ENCODE data around the gene RNU6-9.
A peak's percentile ranks its signal among the peaks of the same experiment; 100 is the strongest.

The RNU6-9 gene

DNA sequence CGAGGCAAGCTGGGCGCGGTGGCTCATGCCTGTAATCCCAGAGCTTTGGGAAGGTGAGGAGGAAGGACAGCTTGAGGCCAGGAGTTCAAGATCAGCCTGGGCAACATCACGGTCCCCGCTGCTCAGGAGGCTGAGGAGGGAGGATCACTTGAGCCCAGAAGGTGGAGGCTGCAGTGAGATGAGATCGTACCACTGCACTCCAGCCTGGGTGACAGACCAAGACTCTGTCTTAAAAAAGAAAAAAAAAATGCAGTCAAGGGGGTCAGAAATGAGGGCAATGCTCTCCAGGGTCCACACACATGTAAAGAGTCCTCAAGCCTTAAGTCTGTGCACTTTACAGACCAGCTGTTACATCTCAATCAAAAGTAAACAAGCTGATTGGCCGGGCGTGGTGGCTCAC lies 11.3 kb downstream of the RNU6-9 start:
- 100% methylated on average over 8 of the region's 8 CpGs for WGBS (ENCODE audit: insufficient coverage)

DNA sequence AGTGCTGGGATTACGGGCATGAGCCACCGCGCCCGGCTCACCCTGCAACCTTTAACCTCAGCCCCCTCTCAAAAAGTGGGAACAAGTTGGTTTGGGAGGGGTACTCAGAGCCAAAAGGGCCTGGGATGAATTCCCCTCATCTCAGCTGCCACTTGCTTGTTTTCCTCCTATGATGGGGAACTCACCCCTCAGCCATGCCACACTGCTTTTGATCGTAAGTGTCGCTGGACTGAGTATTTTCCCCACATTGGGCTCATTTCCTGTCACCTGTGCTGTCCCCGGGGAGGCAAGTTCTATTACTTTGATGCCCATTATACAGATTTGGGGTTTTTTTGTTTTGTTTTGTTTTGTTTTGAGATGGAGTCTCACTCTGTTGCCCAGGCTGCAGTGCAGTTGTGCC lies 13.2 kb downstream of the RNU6-9 start:
- Histone ChIP-seq H3K9me3 (ENCODE audit: control extremely low read depth in 1 of 5, control insufficient read depth in 4 of 5, insufficient read depth in 2 of 5, low read depth in 1 of 5, low read length in 4 of 5) (no peaks in the 10 kb centered on the region), H3K4me1 (ENCODE audit: control extremely low read depth in 1 of 4, control insufficient read depth in 4 of 4, insufficient read depth in 4 of 4, low read length in 3 of 4) (peaks cover 10 to 52% (median 48%) of the 10 kb centered on the region in 4 experiments), H3K27me3 (replicated peaks in 2 of 5; ENCODE audit: control insufficient read depth in 4 of 5, insufficient read depth in 5 of 5, low read length in 4 of 5) (no peaks in the 10 kb centered on the region), H3K4me3 (ENCODE audit: control insufficient read depth in 1 of 7, extremely low read depth in 1 of 7, insufficient read depth in 4 of 7, low read depth in 2 of 7, low read length in 6 of 7) (peak overlapping the region in 1 of 7 experiments; percentile 4), H3K27ac (ENCODE audit: insufficient read depth in 1 of 2, low read depth in 1 of 2, low read length in 2 of 2, poor library complexity in 1 of 2, severe bottlenecking in 2 of 2) (peak overlapping the region in 1 of 2 experiments; percentile 96), H3K36me3 (ENCODE audit: control insufficient read depth in 4 of 4, insufficient read depth in 4 of 4, low read length in 3 of 4) (peaks cover 3 to 15% (median 5%) of the 10 kb centered on the region in 4 experiments)
- CTCF ChIA-PET: interaction anchor here (0.9 to 2.7 kb wide), 6 partner anchors 10 to 43 kb away, joined by 3 to 15 read pairs (median 5); partner anchors contain the start of genes MED16 and RNU6-9
- POLR2A ChIA-PET: interaction anchor here (0.8 to 3.1 kb wide), 4 partner anchors 10 to 35 kb away, joined by 3 to 20 read pairs (median 4); partner anchors contain the start of genes MED16 and RNU6-9
- 95% methylated on average over 4 of the region's 7 CpGs for WGBS (ENCODE audit: insufficient coverage)
- no peak for DNase-seq

More for the DNA sequence above, 11.3 kb downstream of the RNU6-9 start:
- DNase-seq: no peak
- no peaks in the 10 kb centered on the region for H3K9me3 ChIP-seq (ENCODE audit: control extremely low read depth in 1 of 5, control insufficient read depth in 4 of 5, insufficient read depth in 2 of 5, low read depth in 1 of 5, low read length in 4 of 5)
- peaks cover 5 to 38% (median 35%) of the 10 kb centered on the region in 4 experiments for H3K4me1 ChIP-seq (ENCODE audit: control extremely low read depth in 1 of 4, control insufficient read depth in 4 of 4, insufficient read depth in 4 of 4, low read length in 3 of 4)
- CTCF ChIA-PET: interaction anchor here (1.0 kb wide), 1 partner anchor 42 kb away, joined by 3 read pairs; no protein-coding TSS in a partner anchor
- POLR2A ChIA-PET: interaction anchor here (0.6 kb wide), 1 partner anchor 9 kb away, joined by 3 read pairs; no protein-coding TSS in a partner anchor
- no peak overlapping the region for H3K27ac ChIP-seq (ENCODE audit: insufficient read depth in 1 of 2, low read depth in 1 of 2, low read length in 2 of 2, poor library complexity in 1 of 2, severe bottlenecking in 2 of 2)
- H3K27me3 ChIP-seq (replicated peaks in 2 of 5; ENCODE audit: control insufficient read depth in 4 of 5, insufficient read depth in 5 of 5, low read length in 4 of 5): no peaks in the 10 kb centered on the region
- no peak overlapping the region for H3K4me3 ChIP-seq (ENCODE audit: control insufficient read depth in 1 of 7, extremely low read depth in 1 of 7, insufficient read depth in 4 of 7, low read depth in 2 of 7, low read length in 6 of 7)
- H3K36me3 ChIP-seq (ENCODE audit: control insufficient read depth in 4 of 4, insufficient read depth in 4 of 4, low read length in 3 of 4): peaks cover 5 to 25% (median 12%) of the 10 kb centered on the region in 4 experiments

DNA sequence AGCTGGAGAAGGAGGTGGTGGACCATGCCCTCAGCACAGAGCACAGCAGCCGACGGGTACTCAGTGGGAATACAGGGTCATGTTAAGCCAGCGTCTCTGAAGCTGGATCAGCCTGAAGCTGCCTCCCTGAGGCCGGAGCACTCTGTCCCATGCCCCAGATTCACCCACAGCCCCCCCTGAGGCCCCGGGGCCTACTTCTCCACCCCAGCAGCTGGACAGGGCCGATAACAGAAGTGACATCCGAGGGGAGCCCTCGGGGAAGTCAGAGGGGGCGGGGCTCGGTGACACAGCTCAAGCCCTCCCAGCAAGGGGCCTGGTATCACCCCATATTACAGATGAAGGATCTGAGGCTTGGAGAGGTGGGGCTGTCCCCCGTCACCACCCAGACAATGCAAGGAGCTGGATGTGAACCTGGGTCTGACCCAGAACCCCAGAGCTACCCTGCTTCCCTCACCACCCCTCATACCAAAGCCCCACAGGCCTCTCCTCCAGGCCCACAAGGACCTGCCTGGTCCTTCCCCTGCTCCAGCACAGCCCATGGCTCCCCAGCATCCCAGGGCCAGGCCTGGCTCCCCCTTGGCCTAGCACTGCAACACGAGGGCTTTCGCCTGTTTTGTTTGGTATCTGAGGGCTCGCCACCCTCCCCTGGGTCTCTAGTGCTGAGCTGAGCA lies 14.0 kb downstream of the RNU6-9 start:
- POLR2A ChIA-PET: interaction anchor here (0.8 to 3.1 kb wide), 3 partner anchors 14 to 40 kb away, joined by 3 to 20 read pairs (median 4); partner anchors contain the start of genes MED16 and RNU6-9

DNA sequence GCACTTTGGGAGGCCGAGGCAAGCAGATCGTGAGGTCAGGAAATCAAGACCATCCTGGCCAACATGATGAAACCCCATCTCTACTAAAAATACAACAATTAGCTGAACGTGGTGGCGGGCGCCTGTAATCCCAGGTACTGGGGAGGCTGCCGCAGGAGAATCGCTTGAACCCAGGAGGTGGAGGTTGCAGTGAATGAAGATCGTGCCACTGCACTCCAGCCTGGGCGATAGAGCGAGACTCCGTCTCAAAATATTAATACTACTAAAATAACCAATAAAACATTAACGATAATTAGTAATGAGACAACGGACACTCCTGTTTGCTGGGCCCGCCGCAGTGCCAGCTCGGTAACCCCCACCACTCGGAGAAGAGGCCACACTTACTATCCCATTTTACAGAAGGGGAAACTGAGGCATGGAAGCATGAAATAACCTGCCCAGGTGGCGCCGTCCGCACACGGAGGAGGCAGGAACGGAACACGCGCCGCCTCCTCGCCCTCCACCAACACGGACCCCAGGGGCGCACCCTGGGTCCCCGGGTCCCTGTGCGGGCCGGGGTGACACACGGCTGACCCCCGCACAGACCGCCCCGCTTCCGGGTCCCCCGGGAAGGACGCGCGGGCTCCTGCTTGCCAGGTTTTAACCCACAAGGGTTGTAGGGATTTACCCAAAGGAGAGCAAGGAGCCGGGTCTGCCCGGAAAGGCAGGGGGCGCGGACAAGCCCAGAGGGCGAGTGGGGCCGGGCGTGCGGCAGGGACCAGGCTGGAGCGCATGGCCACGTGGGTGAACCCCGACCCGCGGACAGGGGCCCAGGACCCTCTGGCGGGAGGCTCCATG lies 18.1 kb downstream of the RNU6-9 start:
- DNase-seq: no peak
- ChIA-PET POLR2A (interaction anchor here (0.7 kb wide), 1 partner anchor 178 kb away, joined by 3 read pairs; no protein-coding TSS in a partner anchor), CTCF (interaction anchor here (0.9 kb wide), 1 partner anchor 49 kb away, joined by 4 read pairs; no protein-coding TSS in a partner anchor)
- 85% methylated on average over 40 of the region's 54 CpGs for WGBS (ENCODE audit: insufficient coverage)
- Histone ChIP-seq H3K4me1 (ENCODE audit: control extremely low read depth in 1 of 4, control insufficient read depth in 4 of 4, insufficient read depth in 4 of 4, low read length in 3 of 4) (peaks cover 10 to 56% (median 54%) of the 10 kb centered on the region in 4 experiments), H3K4me3 (ENCODE audit: control insufficient read depth in 1 of 7, extremely low read depth in 1 of 7, insufficient read depth in 4 of 7, low read depth in 2 of 7, low read length in 6 of 7) (peak overlapping the region in 6 of 7 experiments; percentile 19 to 63 (median 40)), H3K9me3 (ENCODE audit: control extremely low read depth in 1 of 5, control insufficient read depth in 4 of 5, insufficient read depth in 2 of 5, low read depth in 1 of 5, low read length in 4 of 5) (no peaks in the 10 kb centered on the region), H3K27ac (ENCODE audit: insufficient read depth in 1 of 2, low read depth in 1 of 2, low read length in 2 of 2, poor library complexity in 1 of 2, severe bottlenecking in 2 of 2) (peak overlapping the region in 1 of 2 experiments; percentile 43), H3K27me3 (replicated peaks in 2 of 5; ENCODE audit: control insufficient read depth in 4 of 5, insufficient read depth in 5 of 5, low read length in 4 of 5) (no peaks in the 10 kb centered on the region), H3K36me3 (ENCODE audit: control insufficient read depth in 4 of 4, insufficient read depth in 4 of 4, low read length in 3 of 4) (peaks cover 0 to 2% (median 0%) of the 10 kb centered on the region in 4 experiments)

More for the DNA sequence above, 14.0 kb downstream of the RNU6-9 start:
- Histone ChIP-seq H3K4me1 (ENCODE audit: control extremely low read depth in 1 of 4, control insufficient read depth in 4 of 4, insufficient read depth in 4 of 4, low read length in 3 of 4) (peaks cover 10 to 56% (median 52%) of the 10 kb centered on the region in 4 experiments), H3K27me3 (replicated peaks in 2 of 5; ENCODE audit: control insufficient read depth in 4 of 5, insufficient read depth in 5 of 5, low read length in 4 of 5) (no peaks in the 10 kb centered on the region), H3K36me3 (ENCODE audit: control insufficient read depth in 4 of 4, insufficient read depth in 4 of 4, low read length in 3 of 4) (peaks cover 0 to 9% (median 2%) of the 10 kb centered on the region in 4 experiments), H3K4me3 (ENCODE audit: control insufficient read depth in 1 of 7, extremely low read depth in 1 of 7, insufficient read depth in 4 of 7, low read depth in 2 of 7, low read length in 6 of 7) (peak overlapping the region in 4 of 7 experiments; percentile 10 to 57 (median 23)), H3K27ac (ENCODE audit: insufficient read depth in 1 of 2, low read depth in 1 of 2, low read length in 2 of 2, poor library complexity in 1 of 2, severe bottlenecking in 2 of 2) (peak overlapping the region; percentile 62 to 96), H3K9me3 (ENCODE audit: control extremely low read depth in 1 of 5, control insufficient read depth in 4 of 5, insufficient read depth in 2 of 5, low read depth in 1 of 5, low read length in 4 of 5) (no peaks in the 10 kb centered on the region)
- peak; percentile 89 to 98 (median 96) for DNase-seq
- WGBS (ENCODE audit: insufficient coverage): 38% methylated on average over 9 of the region's 14 CpGs
- CTCF ChIA-PET: interaction anchor here (0.7 to 2.7 kb wide), 7 partner anchors 9 to 138 kb away, joined by 3 to 15 read pairs (median 5); partner anchors contain the start of genes MED16 and RNU6-9

DNA sequence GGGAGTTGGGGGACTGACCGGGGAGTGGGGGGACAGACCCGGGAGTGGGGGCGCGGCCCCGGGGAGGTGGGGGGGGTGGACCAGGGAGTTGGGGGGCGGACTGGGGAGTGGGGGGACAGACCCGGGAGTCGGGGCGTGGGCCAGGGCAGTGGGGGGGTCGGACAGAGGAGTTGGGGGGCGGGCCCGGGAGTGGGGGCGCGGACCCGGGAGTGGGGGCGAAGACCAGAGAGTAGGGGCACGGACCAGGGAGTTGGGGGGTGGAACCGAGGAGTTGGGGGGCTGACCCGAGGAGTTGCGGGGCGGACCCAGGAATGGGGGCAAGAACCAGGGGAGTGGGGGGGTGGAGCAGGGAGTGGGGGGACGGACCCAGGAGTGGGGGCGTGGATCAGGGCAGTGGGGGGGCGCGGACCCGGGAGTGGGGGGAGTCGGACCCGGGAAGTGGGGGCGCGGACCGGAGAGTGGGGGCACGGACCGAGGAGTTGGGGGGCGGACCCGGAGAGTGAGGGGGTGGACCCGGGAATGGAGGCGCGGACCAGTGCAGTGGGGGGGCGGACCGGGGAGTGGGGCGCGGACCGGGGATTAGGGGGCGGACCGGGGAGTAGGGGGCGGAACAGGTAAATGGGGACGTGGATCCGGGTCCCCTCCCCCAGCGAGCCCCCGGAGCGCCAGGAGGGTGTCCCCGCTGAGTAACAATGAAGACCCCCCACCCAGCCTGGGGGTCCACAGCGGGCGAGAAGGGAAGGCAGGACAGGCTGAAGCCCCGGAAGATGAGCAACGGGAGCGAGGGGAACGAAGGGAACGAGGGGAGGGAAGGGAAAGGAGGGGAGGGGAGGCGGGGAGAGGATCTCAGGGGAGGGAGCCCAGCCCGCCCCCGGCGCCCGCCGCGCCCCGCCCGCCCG lies 19.1 kb downstream of the RNU6-9 start:
- Histone ChIP-seq H3K36me3 (ENCODE audit: control insufficient read depth in 4 of 4, insufficient read depth in 4 of 4, low read length in 3 of 4) (peaks cover 0 to 2% (median 0%) of the 10 kb centered on the region in 4 experiments), H3K27ac (ENCODE audit: insufficient read depth in 1 of 2, low read depth in 1 of 2, low read length in 2 of 2, poor library complexity in 1 of 2, severe bottlenecking in 2 of 2) (peak overlapping the region; percentile 70 to 91), H3K4me1 (ENCODE audit: control extremely low read depth in 1 of 4, control insufficient read depth in 4 of 4, insufficient read depth in 4 of 4, low read length in 3 of 4) (peaks cover 10 to 54% (median 52%) of the 10 kb centered on the region in 4 experiments), H3K4me3 (ENCODE audit: control insufficient read depth in 1 of 7, extremely low read depth in 1 of 7, insufficient read depth in 4 of 7, low read depth in 2 of 7, low read length in 6 of 7) (peak overlapping the region; percentile 60 to 93 (median 78)), H3K9me3 (ENCODE audit: control extremely low read depth in 1 of 5, control insufficient read depth in 4 of 5, insufficient read depth in 2 of 5, low read depth in 1 of 5, low read length in 4 of 5) (no peaks in the 10 kb centered on the region), H3K27me3 (replicated peaks in 2 of 5; ENCODE audit: control insufficient read depth in 4 of 5, insufficient read depth in 5 of 5, low read length in 4 of 5) (peaks cover 0 to 2% (median 0%) of the 10 kb centered on the region in 5 experiments)
- DNase-seq: peak in 1 of 3 donors; percentile 51
- CTCF ChIA-PET: no interaction called here
- POLR2A ChIA-PET: interaction anchor here (0.6 kb wide), 1 partner anchor 31 kb away, joined by 3 read pairs; no protein-coding TSS in a partner anchor
- under 1% methylated on average over 33 of the region's 69 CpGs for WGBS (ENCODE audit: insufficient coverage)
